Smooth muscle cell (in vitro differentiated cells): ENCODE data around the gene GPR108. TPM values are rescaled to one million over a fixed set of nuclear protein-coding genes. Genes with fewer than 3 reads are reported as not detected.

ENCODE experiments used
- DNase-seq: peaks from one replicate; lab custom pipeline; 2025; ENCODE audit not compliant: unreplicated experiment; lab: John Stamatoyannopoulos, UW
- H2AFZ ChIP-seq: fragments of 200-600 bp; sonication (generic); 2 replicates; pipeline ENCODE4 v1.6.0; 2016; ENCODE audit warnings: antibody characterized with exemption, low read depth, mild to moderate bottlenecking
- H3F3A ChIP-seq: fragments of 200-600 bp; sonication (generic); 2 replicates; pipeline ENCODE4 v1.6.0; 2017; ENCODE audit warnings: antibody characterized with exemption, low read depth
- H3K27ac ChIP-seq: fragments of 200-600 bp; sonication (generic); 2 replicates; pipeline ENCODE4 v1.5.1; 2016; ENCODE audit warnings: low read depth, mild to moderate bottlenecking
- H3K27me3 ChIP-seq: fragments of 200-600 bp; sonication (generic); 2 replicates; pipeline ENCODE4 v1.6.1; 2016; ENCODE audit warnings: low read depth, mild to moderate bottlenecking
- H3K36me3 ChIP-seq: fragments of 200-600 bp; sonication (generic); 2 replicates; pipeline ENCODE4 v1.5.1; 2016; ENCODE audit warnings: low read depth
- H3K4me1 ChIP-seq: fragments of 200-600 bp; sonication (generic); 2 replicates; pipeline ENCODE4 v1.5.1; 2016; ENCODE audit warnings: low read depth
- H3K4me2 ChIP-seq: fragments of 200-600 bp; sonication (generic); 2 replicates; pipeline ENCODE4 v1.6.0; 2016; ENCODE audit warnings: mild to moderate bottlenecking
- H3K4me3 ChIP-seq: fragments of 200-600 bp; sonication (generic); 2 replicates; pipeline ENCODE4 v1.5.1; 2016; ENCODE audit warnings: mild to moderate bottlenecking
- H3K79me2 ChIP-seq: fragments of 200-600 bp; sonication (generic); 2 replicates; pipeline ENCODE4 v1.6.0; 2016; ENCODE audit warnings: low read depth, mild to moderate bottlenecking
- H3K9ac ChIP-seq: fragments of 200-600 bp; sonication (generic); 2 replicates; pipeline ENCODE4 v1.6.0; 2016; ENCODE audit warnings: low read depth
- H3K9me3 ChIP-seq: fragments of 200-600 bp; sonication (generic); replicated peaks from 2 replicates; pipeline ENCODE4 v1.5.1; 2016; ENCODE audit warnings: low read depth
- H4K20me1 ChIP-seq: fragments of 200-600 bp; sonication (generic); 2 replicates; pipeline ENCODE4 v1.6.0; 2016; ENCODE audit warnings: low read depth
- CTCF ChIP-seq: fragments of 200-600 bp; sonication (generic); IDR thresholded peaks from 2 replicates; pipeline ENCODE4 v1.5.1; 2017; ENCODE audit warnings: borderline replicate concordance, mild to moderate bottlenecking, antibody characterized with exemption; ENCODE audit not compliant: insufficient read depth, poor library complexity, severe bottlenecking
- WGBS: methylation state at CpG from one replicate; pipeline ENCODE4 v1.1.7; 2016; ENCODE audit warnings: low lambda C conversion rate; 5-methylcytosine and 5-hydroxymethylcytosine counted together
- polyA plus RNA-seq: library from polyadenylated mRNA; unstranded; fragments of >200 nt; fragmentation: Nextera tagmentation; extraction: Ambion mirVana; gene quantifications from 2 replicates; pipeline ENCODE4 v1.2.1, GENCODE V29; 2016
- total RNA-seq: library from RNA; depleted of rRNA; stranded (reverse); fragments of >200 nt; gene quantifications from 2 replicates; pipeline ENCODE4 v1.2.3, GENCODE V29; 2014

Gene GPR108
- total and polyA plus RNA-seq, 2 experiments from 2014 or later, result 34.4 to 62.1 TPM

- no peaks in the 10 kb centered on the region for H3K79me2 ChIP-seq
- no peak overlapping the region for H3K4me3 ChIP-seq
- TF ChIP-seq CTCF, result no peak
- H3K27me3 ChIP-seq, result peaks cover 26% of the 10 kb centered on the region
- no peaks in the 10 kb centered on the region for H3K9me3 ChIP-seq
- H3K36me3 ChIP-seq, result no peaks in the 10 kb centered on the region
- no peak overlapping the region for H3K4me2 ChIP-seq
- H3K9ac ChIP-seq, result no peak overlapping the region
- H3F3A ChIP-seq, result no peaks in the 10 kb centered on the region
- DNase-seq, result no peak
- no peak overlapping the region for H3K27ac ChIP-seq
- no peaks in the 10 kb centered on the region for H4K20me1 ChIP-seq
- H2AFZ ChIP-seq, result no peak overlapping the region
- WGBS, result 82% methylated on average over 11 of the region's 11 CpGs
- H3K4me1 ChIP-seq, result no peaks in the 10 kb centered on the region
These were observed 31.3 kb downstream of the GPR108 start for GRCh38 chr19:6705931-6706632.

- no peaks in the 10 kb centered on the region for H3K9me3 ChIP-seq
- H4K20me1 ChIP-seq, result no peaks in the 10 kb centered on the region
- H3F3A ChIP-seq, result no peaks in the 10 kb centered on the region
- 91% methylated on average over 8 of the region's 8 CpGs for WGBS
- H3K27ac ChIP-seq, result no peak overlapping the region
- H3K9ac ChIP-seq, result no peak overlapping the region
- TF ChIP-seq CTCF, result no peak
- H3K4me1 ChIP-seq, result no peaks in the 10 kb centered on the region
- DNase-seq, result no peak
- H3K27me3 ChIP-seq, result no peaks in the 10 kb centered on the region
- no peak overlapping the region for H3K4me3 ChIP-seq
- no peak overlapping the region for H2AFZ ChIP-seq
- H3K79me2 ChIP-seq, result no peaks in the 10 kb centered on the region
- no peaks in the 10 kb centered on the region for H3K36me3 ChIP-seq
- no peak overlapping the region for H3K4me2 ChIP-seq
These were observed 36.6 kb downstream of the GPR108 start for GRCh38 chr19:6700586-6701316.

GRCh38 chr19:6699935-6700334 lies 37.4 kb downstream of the GPR108 start:
- no peak overlapping the region for H3K4me2 ChIP-seq
- no peaks in the 10 kb centered on the region for H3F3A ChIP-seq
- H3K9me3 ChIP-seq, result no peaks in the 10 kb centered on the region
- no peaks in the 10 kb centered on the region for H4K20me1 ChIP-seq
- H3K27me3 ChIP-seq, result no peaks in the 10 kb centered on the region
- H3K4me1 ChIP-seq, result no peaks in the 10 kb centered on the region
- no peak overlapping the region for H3K4me3 ChIP-seq
- H2AFZ ChIP-seq, result no peak overlapping the region
- H3K9ac ChIP-seq, result no peak overlapping the region
- no peaks in the 10 kb centered on the region for H3K36me3 ChIP-seq
- H3K79me2 ChIP-seq, result no peaks in the 10 kb centered on the region
- DNase-seq, result no peak
- H3K27ac ChIP-seq, result no peak overlapping the region
- TF ChIP-seq CTCF, result no peak
